B cell (primary cell): ENCODE measurements around the gene MAST2.

ENCODE experiments used
- CTCF ChIP-seq: fragments of 200-600 bp; IDR thresholded peaks from one replicate; pipeline ENCODE4 v1.8.0; 2022; ENCODE audit warnings: antibody characterized with exemption, mild to moderate bottlenecking
- EZH2 ChIP-seq: IDR thresholded peaks from 2 replicates; pipeline ENCODE4 v1.6.1; 2012; ENCODE audit warnings: borderline replicate concordance, low read depth, mild to moderate bottlenecking, moderate library complexity, low read length; ENCODE audit not compliant: insufficient read depth, poor library complexity, severe bottlenecking

GRCh38 chr1:45828841-45829240 lies 25.4 kb downstream of the MAST2 start:
- no peak for TF ChIP-seq CTCF
- no peak for TF ChIP-seq EZH2
